Measurements from ENCODE around the gene ZNF521.

The ZNF521 gene

DNA sequence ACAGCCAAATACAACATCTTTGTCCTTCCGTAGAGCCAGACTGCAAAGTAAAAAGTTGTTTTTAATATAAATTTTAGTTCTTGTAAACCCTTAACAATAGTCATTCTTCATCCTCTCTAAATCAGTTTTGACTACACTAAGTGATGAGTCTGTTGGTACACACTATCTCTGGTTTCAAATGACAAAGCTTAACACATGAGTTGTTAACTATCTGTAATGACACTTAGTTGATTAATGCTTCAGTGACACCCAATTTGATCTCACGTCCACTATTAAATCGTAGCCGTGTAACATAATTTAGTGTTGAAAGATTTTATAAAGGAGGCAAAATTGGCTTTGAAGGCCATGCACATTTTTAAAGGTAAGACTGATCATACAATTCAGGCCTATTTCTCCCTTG is 181.6 kb downstream of the ZNF521 start:
- FAIRE-seq, result no peak
- no peak for DNase-seq (ENCODE audit: low spot score)

DNA sequence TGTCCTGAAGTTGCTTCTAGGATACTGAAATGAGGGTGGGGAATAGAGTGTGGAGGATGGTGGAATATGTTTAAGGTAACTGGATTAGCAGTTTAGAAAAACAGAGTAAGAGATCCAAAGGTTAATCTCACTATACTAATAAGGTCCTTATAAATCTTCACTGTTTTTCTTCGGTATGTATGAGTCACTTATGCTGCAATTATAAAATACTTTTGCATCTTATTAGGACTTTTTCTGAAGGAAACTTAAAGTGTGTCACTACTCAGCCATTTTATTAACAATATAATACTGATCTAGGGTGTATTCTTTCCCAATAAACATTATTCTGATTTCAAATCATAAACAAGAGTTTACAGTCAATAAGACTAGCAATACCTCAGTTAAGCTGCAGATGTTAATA is 182.3 kb downstream of the ZNF521 start:
- no peak for FAIRE-seq
- no peak for DNase-seq (ENCODE audit: low spot score)

DNA sequence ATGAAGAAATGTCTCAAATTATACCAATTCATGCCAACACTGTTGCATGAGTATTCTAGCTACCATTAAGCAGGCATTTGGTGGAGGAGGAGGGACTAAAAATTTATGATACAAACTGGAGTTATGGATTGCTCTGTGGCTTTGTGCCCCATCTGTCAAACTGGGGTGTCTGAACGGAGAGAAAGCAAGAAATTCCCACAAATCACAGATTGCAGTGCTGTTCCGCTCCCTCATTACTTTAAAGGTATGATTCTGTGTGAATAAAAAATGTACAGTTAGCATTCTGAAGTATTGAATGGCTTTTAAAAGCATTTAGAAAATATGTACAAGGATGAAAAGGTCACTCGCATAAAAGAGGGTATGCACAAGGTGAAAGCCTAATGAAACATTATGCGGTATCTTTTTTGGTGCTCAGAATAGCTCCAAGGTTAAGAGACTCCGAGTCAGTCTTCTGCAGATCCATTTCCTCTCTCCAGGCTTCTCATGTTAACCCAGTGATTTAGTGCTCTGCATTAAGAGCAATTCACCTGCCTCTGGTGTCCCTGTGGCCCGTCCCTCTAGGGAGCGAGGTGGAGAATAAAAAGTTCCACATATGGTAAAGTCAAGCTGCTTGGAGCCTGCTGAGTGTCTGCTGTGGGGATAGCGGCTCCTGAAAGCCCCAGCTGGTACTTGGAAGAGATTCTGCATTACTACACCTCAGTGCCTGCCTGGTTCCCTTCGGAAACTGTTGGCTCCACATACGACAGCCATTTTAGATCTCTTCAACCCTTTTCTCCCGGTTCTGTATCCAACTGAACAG is 184.2 kb downstream of the ZNF521 start:
- DNase-seq (ENCODE audit: low spot score), result no peak
- FAIRE-seq, result no peak

DNA sequence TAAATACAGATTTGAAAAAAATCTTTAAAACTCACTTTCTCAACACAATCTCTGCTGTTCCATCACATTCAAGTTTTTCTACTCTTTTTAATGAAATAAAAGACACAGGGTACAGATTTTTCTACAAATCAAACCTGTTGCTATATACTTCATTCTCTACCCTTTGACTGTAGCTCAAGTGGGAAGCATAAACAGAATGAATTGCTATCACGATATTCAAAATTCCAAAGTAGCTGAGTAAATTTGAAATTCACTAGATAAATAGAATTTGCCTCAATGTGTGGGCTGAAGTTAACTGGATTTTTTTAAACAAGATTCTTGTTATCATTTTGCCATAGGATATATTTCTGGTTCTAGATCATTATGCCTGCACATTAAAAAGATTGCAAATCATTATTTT is 185.9 kb downstream of the ZNF521 start:
- DNase-seq (ENCODE audit: low spot score), result no peak
- no peak for FAIRE-seq

DNA sequence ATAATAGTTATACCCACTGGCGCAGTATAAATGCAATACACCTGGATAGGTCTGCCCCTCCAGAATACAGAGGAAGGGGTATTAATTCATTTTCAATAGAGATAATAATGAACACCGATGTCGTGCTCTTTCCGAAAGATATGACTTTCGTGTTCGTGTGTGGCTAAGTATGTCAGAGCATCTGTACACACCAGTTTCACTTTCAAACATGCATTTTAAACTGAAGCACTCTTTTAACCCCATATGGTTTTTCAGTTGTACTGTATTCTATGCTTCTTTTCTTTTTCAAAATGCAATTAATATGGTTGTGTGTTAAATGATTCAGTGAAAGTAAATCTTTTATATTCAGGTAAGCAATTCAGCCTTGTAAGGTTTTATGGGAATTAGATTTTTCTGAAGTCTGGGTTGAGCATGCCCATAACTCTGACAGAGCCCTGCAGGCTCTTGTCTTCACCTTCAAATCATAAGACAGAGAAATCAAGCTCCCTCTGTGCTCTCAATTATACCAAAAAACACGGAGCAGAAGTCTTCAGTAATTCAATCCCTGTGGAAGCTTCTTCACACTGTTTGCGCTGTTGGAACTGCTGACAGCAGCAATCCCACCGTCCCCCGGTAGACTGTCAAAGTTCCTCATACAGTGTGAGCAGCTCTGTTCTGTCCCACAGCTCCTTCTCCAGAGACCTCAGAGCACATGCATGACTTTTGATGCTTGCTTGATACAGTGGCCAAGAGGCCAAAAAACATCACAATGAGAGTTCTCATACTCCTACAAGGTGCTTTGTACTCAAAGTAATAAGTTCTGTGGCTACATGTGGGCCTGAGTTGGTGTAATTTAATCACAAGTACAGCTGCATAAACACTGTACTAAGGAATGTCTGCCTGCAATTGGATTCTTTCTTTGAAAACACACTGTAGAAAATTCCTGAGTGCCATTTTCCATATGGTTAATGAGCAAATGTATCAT is 186.8 kb downstream of the ZNF521 start:
- FAIRE-seq (no peak), DNase-seq (ENCODE audit: low spot score) (no peak)

DNA sequence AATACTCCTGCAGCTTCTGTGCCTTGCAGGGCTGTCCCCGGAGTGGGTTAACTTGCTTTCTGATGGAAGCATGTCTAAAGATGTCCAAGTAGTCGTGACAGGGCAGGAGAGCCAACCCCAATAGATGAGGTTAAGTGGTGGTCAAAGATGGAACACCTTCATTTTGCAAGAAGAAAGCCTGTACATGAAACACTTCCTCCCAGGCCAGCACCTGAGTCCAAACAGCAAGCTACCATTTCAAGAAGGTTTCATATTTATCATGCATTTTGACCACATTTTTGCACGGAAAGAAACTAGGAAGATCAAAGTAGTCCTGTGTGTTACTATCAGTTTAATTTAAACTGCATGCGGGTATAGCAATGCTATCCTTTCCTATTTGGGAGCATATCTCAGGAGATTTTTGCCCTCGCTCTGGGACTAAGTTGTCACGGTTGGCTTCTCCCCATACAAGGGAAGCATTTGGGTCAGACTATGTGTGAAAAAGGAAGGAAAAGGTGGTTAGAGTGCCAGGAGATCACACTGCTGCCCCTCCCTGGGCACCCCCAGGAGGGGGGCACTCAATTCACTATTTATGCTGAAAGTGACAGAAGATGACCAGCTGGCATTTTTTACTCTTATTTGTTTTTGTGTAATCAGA is 187.6 kb downstream of the ZNF521 start:
- FAIRE-seq (no peak), DNase-seq (ENCODE audit: low spot score) (no peak)

DNA sequence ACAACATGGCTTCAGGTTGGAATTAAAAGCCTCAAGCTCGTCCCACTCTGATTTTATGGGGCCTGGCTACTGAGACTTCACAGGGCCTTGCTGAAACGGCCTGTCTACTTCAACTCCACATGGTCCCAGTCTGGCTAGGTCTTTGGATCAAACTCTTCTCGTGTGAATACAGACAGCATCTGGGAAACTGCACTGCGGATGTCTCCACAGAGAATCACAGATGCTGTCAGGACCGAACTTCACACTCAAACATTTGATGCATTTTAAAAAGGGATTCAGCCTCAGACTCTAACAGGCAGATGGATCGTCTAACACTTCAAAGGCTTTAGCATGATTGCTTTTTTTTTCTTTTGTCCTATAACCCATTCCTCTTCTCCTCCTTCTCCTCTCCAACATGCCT is 198.5 kb downstream of the ZNF521 start:
- FAIRE-seq, result no peak
- DNase-seq (ENCODE audit: low spot score), result no peak

DNA sequence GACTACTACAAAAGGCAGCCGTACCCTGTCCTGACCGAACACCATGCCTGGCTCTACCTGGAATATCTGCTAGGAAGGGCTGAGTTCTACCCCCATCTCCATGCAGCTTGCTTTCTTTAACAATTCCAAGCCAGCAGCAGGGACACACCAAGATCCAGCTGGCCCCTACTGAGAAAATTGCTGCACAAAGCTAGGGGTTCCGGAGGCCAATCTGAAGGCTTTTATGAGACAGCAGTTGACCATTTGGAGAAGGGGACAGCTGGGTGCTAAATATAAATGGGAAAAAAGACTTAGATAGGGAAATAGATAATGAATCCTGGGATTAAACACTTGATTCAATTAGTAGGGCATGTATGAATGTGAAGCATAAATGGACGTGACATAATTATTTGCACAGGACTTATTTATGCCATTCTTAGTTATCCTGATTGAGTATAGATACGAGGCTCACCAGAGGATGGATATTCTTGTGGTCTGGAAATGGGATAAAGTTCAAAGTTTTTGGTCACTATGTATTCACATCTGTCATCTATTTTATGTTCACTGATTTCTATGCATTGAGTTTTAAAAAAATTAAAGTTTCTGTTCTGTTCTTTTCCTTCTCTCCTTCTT is 204.0 kb downstream of the ZNF521 start:
- FAIRE-seq, result no peak

DNA sequence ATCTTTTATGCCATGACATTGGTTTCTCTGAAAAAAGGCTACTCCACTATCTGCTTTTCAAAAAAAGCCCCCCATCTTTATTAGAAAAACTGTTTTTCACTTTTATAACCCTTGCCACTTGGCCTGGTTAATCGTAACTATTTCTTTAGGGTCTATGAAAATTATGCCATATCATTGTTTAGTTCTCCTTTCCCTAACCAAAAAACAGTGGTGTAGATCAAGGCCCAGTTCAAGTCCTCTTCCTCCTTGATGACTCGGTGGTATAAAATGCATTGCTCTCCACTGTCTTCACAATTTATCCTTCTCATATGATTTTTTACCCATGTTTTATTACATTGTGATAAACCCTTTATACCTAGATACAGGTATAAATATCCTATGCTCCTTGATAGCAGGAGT is 205.5 kb downstream of the ZNF521 start:
- no peak for FAIRE-seq

More for the DNA sequence above, 204.0 kb downstream of the ZNF521 start:
- no peak for DNase-seq (ENCODE audit: low spot score)

DNA sequence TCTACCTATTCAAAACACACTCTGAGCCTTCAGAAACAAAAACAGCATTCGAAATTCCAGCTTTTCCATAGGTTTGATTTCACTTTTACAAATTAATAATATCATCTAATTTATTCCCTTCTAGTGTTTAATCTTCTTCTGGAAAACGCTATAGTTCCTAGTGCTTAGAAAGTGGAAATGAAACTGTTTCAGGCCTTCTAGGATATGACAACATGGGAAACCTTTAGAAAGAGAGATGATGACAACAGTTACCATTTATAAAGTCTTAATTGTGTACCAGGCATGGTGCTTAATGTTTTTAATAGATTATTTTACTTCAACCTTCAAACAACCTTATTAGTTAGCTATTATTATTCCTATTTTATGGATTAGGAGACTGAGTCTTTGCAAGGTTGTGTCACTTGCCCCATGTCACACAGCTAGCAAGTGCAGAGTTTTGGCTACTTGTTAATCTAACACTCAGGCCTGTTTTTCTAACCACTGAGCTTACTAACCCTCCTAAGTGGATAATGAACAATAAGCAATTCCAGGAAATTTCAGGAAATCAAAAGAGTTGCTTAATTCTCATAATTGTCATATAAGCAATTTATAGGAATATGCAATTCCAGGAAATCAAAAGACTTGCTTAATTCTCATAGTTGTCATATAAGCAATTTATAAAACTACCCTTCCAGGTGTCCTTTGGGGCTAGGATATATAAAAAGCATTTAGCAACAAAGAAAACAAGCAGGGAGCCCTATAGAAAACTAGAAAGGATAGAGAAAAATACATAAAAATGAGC is 206.0 kb downstream of the ZNF521 start:
- no peak for DNase-seq (ENCODE audit: low spot score)
- no peak for FAIRE-seq

More for the DNA sequence above, 205.5 kb downstream of the ZNF521 start:
- no peak for DNase-seq (ENCODE audit: low spot score)

DNA sequence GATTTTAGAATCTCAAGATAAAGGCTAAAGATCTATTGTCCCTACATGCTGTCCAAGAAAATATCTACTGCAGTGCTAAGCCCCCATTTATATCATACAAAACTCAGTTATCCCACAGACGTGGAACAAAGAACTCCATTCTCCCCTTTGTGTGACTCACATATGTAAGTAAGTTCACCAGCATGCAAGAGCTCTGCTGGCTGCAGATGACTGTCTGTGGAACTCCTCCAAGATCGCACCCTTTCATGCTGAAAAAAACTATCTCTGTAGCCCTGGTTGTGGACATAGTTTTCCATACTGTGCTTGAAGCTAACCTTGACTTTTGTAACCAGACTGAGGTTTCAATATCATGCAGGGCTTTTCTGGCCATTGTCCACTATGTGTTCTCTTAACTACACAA is 207.1 kb downstream of the ZNF521 start:
- FAIRE-seq (no peak), DNase-seq (ENCODE audit: low spot score) (no peak)

DNA sequence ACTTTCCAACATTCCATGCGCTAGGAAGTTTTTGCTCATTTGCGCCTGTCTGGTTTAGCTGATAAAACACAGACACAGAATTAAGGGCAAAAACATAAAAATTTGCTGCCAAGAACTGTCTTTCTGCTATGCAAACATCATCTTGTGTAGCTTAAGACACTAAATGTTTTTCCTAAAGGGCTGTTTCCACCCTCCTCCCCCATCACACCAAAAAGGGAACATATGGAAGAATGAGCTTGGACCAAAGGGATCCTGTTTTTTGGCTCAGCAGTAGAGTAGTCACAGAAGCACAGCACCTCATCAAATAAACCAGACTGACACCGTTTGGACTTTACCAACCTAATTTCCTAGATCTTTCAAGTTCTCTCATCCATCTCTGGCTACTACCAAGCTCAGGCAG is 210.1 kb downstream of the ZNF521 start:
- FAIRE-seq (no peak), DNase-seq (ENCODE audit: low spot score) (no peak)

DNA sequence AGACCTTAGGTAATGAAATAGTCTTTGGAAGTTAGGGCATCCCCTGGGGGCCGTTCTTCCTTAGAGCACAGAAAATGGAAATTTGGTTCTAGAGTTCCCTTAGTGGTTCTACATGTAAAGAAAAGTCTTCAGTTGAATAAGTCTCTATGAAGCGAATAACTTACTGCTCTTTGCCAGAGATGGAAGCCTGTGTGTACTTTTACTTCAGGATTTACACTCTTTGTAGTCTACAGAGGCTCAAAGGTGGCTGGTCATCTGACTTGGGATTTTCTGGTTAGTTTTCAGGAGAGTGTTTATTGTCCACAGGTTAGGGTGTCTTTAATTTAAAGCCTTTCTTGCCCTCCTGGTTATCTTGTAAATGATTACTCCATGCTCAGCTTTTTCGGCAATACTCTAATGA is 210.6 kb downstream of the ZNF521 start:
- DNase-seq (ENCODE audit: low spot score), result no peak

DNA sequence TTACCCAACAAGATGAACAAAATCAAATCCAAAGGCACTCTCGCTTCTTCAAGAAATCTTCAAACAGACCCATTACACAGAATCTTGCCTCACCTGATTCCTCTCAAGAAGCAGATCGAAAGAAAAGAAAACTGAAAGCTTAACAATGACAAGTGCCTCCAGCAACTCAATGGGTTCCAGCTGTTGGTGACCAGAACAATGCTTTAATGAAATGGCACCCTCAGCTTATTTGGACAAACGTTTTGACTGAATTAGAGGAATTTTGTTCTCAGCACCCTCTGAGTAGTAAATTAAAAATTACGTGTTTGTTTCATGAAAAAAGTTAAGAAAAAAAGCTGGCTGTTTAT is 211.0 kb downstream of the ZNF521 start:
- FAIRE-seq (no peak), DNase-seq (ENCODE audit: low spot score) (no peak)

More for the DNA sequence above, 210.6 kb downstream of the ZNF521 start:
- no peak for FAIRE-seq

DNA sequence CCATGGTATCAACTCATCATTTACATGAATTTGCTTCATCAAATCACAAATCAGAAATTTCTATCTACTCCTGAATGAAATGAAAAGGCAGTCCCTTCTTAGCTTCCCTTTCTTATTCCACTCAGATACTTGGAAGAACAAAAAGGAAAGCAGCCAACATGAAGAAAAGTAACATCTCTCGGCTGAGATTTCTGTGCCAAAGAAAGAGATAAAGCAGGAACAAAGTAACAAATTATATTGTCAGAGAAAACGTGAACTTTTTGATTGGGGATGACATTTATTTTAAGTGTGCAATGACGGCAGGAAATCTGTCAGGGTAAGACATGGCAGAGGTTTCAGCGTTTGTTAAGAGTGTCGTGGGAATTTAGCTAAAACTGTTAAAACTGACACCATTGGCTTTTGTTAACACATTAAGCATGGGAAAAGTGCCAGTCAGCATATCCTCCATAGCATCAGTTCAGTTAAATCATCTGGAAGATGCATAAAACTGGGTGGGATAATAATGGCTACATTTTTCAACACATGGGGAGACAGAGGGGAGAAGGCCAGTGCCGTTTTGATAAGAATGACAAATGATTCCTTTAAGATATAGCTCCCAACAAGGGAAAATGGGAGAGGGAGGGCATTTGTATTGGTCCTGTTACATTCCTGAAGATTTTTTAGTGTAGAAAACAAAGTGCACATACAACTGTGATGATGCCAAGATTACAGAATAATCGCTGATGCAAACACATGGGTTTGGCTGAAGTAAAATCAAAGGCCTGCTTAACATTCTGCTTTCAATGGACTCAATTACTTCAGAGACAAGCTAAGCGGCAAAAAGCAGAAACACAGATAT is 211.6 kb downstream of the ZNF521 start:
- no peak for FAIRE-seq
- no peak for DNase-seq (ENCODE audit: low spot score)

DNA sequence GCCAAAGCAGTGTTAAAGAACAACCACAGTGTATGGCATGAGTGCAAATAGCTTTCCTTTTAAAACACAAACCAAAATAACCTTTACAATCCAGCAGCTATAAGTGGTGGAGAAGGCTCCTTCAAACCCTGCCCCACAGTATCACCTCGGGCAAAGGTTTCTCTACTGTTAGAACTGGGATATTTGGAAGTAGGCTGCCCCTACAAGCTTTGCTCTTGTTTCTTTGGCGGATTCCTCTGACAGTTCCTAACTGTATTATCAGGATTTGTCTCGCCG is 214.8 kb downstream of the ZNF521 start:
- no peak for FAIRE-seq

DNA sequence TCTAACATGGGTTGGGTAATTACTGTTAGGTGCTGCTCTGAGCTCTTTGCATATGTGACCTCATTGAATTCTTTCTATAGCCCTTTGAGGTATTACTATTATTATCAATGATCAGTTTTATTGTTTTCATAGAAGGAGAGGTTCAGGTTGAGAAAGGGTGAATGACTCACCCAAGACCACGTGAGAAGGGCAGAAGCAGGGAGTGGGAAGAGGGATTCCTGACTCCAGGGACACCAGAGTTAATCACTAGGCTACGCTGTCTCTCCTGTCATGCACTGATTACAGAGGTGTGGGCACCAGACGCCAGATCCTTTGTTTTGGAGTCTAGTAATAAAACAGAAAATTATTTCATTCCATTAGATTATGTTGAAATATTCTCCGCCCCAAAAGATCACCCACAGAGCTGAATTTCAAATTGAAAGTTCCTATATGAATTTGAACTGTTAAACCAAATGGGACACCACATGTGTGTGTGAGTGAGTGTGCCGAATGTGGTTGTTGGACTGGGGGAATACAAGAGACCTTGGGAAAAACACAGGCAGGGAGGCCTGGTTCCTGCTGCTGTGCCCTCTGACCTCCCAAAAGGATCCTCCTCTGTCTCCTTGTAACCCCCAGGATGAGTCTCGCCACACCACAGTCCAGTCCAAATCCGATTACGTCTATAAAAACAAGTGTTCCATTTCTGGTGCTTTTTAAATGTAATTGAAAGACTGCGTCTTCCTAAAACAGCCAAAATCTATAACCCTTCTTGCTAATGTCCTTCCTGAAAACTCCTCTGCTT is 215.4 kb downstream of the ZNF521 start:
- no peak for DNase-seq (ENCODE audit: low spot score)
- FAIRE-seq, result no peak

More for the DNA sequence above, 214.8 kb downstream of the ZNF521 start:
- no peak for DNase-seq (ENCODE audit: low spot score)

DNA sequence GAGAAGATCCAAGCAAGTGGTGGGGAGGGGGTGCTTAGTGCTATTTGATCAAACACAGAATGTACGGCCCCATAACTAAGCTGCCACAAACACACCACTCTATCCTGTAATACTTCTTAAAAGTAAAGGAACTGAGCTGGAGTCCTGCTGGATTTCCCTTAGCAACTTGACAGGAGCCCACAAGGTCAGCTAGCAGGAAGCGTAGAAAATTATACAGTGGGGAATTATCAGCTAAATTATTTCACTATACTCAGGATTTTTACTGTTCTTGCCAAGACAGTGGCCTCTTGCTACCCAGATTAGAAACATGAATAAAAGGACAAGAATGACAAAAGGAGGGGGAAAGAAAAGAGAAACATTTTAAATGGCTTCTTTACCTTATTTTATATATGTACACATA is 217.1 kb downstream of the ZNF521 start:
- FAIRE-seq (no peak), DNase-seq (ENCODE audit: low spot score) (no peak)

DNA sequence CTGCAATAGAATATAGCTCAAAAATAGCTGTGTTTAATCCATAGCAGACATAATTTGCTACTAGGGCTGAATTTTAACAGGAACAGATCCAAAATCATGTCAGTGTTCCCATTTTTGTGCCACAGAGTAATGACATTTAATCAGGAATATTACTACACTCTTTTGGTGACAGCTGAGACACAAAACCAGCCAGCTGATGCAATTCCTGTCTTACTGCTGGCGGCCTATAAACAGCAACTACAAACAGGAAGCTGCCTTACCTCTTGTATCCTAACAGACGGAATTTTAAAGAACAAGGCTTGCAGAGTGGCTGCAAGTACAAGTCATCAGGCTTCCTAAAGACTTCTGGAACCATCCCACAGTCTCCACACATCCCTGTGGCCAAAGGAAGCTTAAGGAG is 218.1 kb downstream of the ZNF521 start:
- DNase-seq (ENCODE audit: low spot score) (no peak), FAIRE-seq (no peak)
